ENCODE results near the gene EML1.

Gene EML1

GRCh38 chr14:99781853-99782610 lies 11.2 kb upstream of the EML1 start:
- DNase-seq: no peak

DNA sequence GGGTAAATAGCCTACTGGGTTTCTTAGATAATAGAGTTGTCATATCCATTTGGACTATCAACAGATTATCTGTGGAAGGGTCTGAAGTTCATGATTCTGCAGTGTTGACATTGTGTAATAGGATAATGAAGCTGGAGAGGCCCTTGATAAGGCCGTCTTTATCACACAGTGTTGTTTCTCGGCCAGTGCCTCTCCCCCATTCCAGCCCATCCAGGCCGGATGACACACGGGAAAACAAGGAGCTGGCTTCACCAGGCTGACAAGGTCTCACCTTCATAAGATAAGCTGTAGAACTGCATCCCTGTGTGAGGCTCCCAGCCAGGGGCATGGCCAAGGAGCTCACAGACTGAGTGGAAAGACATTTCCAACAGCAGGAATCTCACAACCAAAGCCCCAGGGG lies 8.7 kb upstream of the EML1 start:
- no peak for DNase-seq

GRCh38 chr14:99785426-99785825 lies 7.8 kb upstream of the EML1 start:
- DNase-seq: no peak

GRCh38 chr14:99786511-99786989 lies 6.7 kb upstream of the EML1 start:
- DNase-seq: no peak

DNA sequence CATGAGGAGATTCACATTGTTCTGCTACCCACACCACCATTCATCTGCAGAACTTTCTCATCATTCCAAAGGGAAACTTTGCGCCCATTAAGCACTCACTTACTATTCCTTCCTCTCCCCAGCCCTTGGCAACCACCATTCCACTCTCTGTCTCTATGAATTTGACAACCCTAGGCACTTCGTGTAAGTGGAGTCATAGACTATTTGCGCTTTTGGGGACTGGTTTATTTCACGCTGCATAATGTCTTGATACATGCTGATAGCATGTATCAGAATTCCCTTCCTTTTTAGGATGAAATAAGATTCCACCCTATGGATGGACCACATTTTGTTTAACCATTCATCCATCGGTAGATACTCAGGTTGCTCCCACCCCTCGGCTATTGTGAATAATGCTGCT lies 4.5 kb upstream of the EML1 start:
- no peak for DNase-seq

DNA sequence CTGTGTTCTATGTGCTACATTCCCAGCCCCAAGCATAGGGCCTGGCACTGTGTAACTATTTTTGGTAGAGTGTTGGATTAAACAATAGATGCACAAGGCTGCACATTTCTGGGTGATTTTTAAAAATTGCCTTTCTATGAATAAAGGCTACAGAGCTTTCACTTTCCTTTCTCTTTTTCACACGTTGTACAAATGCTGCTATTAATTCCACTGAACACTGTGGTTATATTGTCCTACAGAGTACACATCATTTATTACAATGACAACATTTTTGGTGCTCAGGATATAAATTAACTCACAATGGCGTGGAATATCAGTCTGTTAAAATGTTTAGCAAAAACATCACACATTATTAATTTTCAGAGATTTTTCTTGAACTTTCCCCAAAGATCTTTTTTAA lies 3.6 kb upstream of the EML1 start:
- DNase-seq: no peak

- DNase-seq: no peak
Observed at GRCh38 chr14:99790201-99790977, 2.8 kb upstream of the EML1 start.

- no peak for DNase-seq
Observed at GRCh38 chr14:99790978-99791376, 2.2 kb upstream of the EML1 start.

- no peak for DNase-seq
Observed at GRCh38 chr14:99791476-99792209, 1.6 kb upstream of the EML1 start.

GRCh38 chr14:99792210-99792535 lies 1.0 kb upstream of the EML1 start:
- DNase-seq: no peak

DNA sequence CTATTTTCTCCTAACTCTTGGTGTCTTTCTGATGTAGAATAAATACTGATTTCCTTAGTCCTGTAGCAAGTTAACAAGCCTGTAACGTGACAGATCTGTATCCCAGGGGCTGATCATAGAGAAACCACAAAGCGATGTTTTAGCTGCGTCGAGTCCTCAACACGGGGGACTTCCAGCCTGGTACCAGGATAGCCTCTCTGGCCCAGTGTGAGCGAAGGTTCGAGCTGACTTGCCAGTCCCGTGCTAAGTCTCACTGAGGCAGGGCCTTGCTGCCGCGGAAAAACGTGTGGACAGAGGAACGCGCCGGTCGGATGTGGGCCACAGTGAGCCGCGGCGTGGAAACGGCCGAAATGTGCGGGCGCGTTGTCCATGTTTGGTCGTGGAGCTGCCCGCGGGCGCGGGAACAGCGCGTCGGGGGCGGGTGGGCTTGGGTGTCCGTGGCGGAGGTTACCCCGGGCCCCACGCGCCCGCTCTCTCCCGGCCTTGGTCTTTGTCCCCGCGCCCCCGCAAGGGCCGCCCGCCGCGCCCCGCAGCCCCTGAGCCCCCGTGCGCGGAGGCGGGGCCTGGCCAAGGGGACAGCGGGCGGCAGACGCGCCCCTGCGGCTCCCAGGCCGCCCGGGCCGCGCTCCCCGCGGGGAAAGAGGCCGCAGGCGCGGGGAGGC lies 531 bp upstream of the EML1 start:
- peak; percentile 65 for DNase-seq

GRCh38 chr14:99794151-99794780 lies 1.1 kb downstream of the EML1 start:
- DNase-seq: no peak

DNA sequence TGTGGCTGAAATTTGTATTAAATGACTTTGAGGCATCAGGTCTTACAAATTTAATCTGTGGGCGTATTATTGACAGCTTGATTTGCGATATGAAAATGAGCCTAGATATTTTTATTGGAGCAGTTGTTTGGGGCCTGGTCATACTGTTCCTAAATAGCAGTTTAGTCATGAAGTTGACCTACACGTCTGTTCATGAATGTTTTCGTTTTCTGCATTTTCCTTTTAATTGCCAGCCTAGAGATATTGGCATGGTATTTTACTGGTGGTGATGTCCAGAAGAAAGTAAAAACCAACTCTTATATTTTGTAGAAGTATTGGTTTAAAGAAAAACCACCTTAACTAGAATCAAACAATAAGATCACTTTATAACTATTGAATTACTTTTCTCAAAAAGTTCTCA lies 1.8 kb downstream of the EML1 start:
- DNase-seq: no peak

GRCh38 chr14:99797231-99797630 lies 4.0 kb downstream of the EML1 start:
- DNase-seq: no peak

- peak; percentile 41 for DNase-seq
Observed at GRCh38 chr14:99800781-99801180, 7.6 kb downstream of the EML1 start.

GRCh38 chr14:99802301-99803105 lies 9.3 kb downstream of the EML1 start:
- no peak for DNase-seq

GRCh38 chr14:99803106-99803775 lies 10.0 kb downstream of the EML1 start:
- DNase-seq: no peak

GRCh38 chr14:99803803-99804202 lies 10.6 kb downstream of the EML1 start:
- no peak for DNase-seq

DNA sequence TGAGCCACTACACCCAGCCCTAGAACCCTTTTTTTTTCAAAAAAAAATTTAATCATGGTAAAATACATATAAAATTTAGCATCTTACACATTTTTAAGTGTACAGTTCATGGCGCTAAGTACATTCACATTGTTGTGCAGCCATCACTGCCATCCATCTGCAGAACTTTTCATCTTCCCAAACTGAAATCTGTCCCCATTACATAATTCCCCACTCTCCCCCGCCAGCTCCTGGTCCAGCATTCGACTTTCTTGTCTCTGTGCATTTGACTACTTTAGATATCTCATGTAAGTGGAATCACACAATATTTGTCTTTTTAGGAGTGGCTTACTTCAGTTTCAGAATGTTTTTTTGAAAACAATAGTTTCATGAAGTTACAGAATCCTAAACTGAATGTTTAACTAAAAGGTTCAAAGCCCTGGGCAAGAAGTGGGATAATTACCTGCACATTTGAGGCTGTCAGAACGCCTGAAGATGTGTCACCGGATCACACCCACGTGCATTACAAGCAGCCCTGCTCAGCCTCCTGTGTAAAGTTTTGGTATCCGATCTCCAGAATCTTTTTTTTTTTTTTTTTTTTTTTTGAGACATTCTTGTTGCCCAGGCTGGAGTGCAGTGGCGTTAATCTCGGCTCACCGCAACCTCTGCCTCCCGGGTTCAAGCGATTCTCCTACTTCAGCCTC lies 12.7 kb downstream of the EML1 start:
- DNase-seq: no peak

DNA sequence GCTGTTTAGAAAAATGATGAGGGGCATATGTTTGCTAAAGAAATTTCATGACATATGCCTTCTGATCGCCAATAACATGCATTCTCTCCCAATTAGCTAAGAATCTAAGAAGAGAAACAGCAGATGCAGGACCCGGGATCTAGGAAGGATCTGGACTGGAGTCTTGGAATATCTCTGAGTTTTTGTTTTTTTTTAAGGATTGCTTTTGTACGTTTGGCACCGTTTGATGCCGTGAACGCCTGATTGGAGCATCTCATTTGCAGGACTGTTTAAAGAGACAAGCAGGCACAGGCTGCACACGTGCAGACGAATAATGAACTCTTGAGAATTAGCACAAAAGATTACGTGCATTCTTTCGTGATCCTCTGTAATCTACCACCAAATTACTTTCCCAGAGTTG lies 13.6 kb downstream of the EML1 start:
- no peak for DNase-seq
